GM12865 (cell line): Measurements from ENCODE around the gene METAP2.

Experiments
- DNase-seq: peaks from one replicate; pipeline ENCODE4 v3.0.0; 2010; ENCODE audit warnings: low read depth
- H3K4me3 ChIP-seq: 2 replicates; pipeline ENCODE4 v1.5.1; 2011; ENCODE audit warnings: mild to moderate bottlenecking, low read depth, low read length, control low read depth
- CTCF ChIP-seq: IDR thresholded peaks from 2 replicates; pipeline ENCODE4 v1.5.1; 2011; ENCODE audit warnings: low read length, control low read depth, low read depth, inconsistent platforms; ENCODE audit not compliant: insufficient read depth; ENCODE audit errors: missing control alignments

METAP2 gene

DNA sequence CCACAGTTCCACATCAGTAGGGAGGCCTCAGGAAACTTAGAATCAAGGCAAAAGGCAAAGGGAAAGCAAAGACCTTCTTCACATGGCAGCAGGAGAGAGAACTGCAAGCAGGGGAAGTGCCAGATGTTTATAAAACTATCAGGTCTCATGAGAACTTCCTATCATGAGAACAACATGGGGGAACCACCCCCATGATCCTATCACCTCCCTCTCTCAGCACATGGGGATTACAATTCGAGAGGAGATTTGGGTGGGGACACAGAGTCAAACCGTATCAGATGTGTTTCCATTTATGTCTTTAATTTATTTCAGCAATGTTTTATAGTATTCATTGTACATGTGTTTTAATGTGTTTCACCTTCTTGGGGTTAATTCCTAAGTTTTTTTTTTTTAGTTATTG, 25.8 kb downstream of the METAP2 start:
- H3K4me3 ChIP-seq = no peak overlapping the region
- no peak for TF ChIP-seq CTCF
- DNase-seq = no peak

DNA sequence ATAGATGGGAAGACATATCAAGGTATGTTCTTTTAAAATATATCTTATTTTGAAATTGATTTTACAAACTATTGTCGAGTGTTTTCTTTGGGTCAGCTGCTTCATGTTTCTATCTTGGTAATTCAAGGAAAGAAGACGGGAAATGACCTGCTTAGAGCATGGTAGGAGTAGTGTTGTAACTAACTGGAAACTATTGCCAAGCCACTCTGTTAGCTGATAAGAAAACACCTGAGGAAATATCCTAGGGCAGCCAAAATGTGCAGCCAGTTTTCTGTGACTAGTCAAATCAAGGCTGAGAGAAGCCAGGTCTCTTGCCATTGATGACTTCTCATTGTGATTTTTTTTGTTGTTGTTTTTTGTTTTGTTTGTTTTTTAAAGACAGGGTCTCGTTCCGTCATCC, 30.2 kb downstream of the METAP2 start:
- no peak for TF ChIP-seq CTCF
- DNase-seq = no peak
- no peak overlapping the region for H3K4me3 ChIP-seq

DNA sequence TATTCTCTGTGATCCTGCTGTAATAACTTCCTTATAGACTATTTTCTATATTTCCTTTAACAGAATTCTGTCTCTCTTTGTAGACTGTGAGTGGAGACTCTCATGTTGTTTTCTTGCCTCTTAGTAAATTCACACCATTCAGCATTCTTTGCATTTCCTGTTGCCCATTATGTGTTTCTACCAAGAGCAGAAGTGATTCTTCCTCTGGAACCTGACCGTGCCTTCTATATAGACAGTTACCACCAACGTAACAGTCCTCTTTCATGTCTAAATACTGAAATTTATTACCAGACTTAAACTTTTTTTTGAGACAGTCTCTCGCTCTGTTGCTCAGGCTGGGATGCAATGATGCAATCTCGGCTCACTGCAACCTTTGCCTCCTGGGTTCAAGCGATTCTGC, 31.1 kb downstream of the METAP2 start:
- no peak for TF ChIP-seq CTCF
- no peak overlapping the region for H3K4me3 ChIP-seq
- no peak for DNase-seq

GRCh38 chr12:95506707-95507523, 33.0 kb downstream of the METAP2 start:
- DNase-seq = no peak
- no peak for TF ChIP-seq CTCF
- H3K4me3 ChIP-seq = no peak overlapping the region

GRCh38 chr12:95509300-95509699, 35.3 kb downstream of the METAP2 start:
- H3K4me3 ChIP-seq = no peak overlapping the region
- TF ChIP-seq CTCF = no peak
- DNase-seq = no peak

DNA sequence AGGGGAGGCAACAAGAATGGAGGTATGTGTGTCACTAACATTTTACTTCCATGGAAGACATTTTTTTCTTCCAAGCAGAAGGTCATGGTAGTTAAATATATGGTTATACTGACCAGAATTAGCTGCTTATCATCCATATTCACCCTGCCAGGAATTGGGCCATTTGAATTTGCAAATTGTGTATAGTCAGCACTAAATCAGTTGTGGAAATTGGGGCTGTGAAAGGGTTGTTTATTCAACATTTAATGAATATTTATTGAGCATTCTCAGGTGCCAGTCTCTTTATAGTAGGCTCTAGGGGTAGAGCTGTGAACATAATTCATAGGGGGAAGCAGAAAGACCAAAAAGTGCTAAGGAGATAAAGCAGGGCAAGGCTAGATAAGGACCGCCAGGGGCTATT, 38.0 kb downstream of the METAP2 start:
- DNase-seq = no peak
- TF ChIP-seq CTCF = no peak
- no peak overlapping the region for H3K4me3 ChIP-seq

DNA sequence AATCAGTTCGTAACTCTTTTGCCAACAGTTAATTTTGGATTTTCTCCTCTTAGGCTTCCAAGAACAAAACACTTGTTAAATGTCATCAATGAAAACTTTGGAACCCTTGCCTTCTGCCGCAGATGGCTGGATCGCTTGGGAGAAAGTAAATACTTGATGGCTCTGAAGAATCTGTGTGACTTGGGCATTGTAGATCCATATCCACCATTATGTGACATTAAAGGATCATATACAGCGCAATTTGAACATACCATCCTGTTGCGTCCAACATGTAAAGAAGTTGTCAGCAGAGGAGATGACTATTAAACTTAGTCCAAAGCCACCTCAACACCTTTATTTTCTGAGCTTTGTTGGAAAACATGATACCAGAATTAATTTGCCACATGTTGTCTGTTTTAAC, 39.6 kb downstream of the METAP2 start:
- DNase-seq = no peak
- TF ChIP-seq CTCF = no peak
- H3K4me3 ChIP-seq = no peak overlapping the region
